Measurements from ENCODE around the gene MTO1. TPM values are rescaled to one million over a fixed set of nuclear protein-coding genes. Genes with fewer than 3 reads are reported as not detected.

The MTO1 gene
- total RNA-seq, 5 donors from 2014 or later (not counting 1 experiment from before 2014, with no cell fraction given), result 55.0 to 80.4 (median 59.3) TPM

- peak overlapping the region; percentile 96 to 98 for H3K27ac Mint-ChIP-seq
- ChIA-PET CTCF (interaction anchor here in 1 of 2 donors (0.6 to 1.1 kb wide), 4 partner anchors 59 to 135 kb away, joined by 3 to 6 read pairs (median 3); partner anchors contain the start of gene MTO1), POLR2A (interaction anchor here (0.5 to 1.3 kb wide), 17 partner anchors 12 to 1756 kb away, joined by 3 to 19 read pairs (median 4); partner anchors contain the start of gene MTO1 (in 2 of the 2))
- H3K4me3 ChIP-seq (ENCODE audit: control insufficient read depth in 1 of 2, extremely low read depth in 1 of 2, low read length in 1 of 2), result peak overlapping the region; percentile 99 to 100
- H3K36me3 Mint-ChIP-seq, result peaks cover 50% of the 10 kb centered on the region
- no peaks in the 10 kb centered on the region for H3K27me3 Mint-ChIP-seq
- H3K9me3 Mint-ChIP-seq, result no peaks in the 10 kb centered on the region
- peaks cover 0 to 46% of the 10 kb centered on the region in 2 donors for H3K36me3 ChIP-seq (ENCODE audit: control insufficient read depth in 2 of 2, extremely low read depth in 1 of 2, insufficient read depth in 1 of 2, low read length in 1 of 2)
- DNase-seq (peak; percentile 50 to 89 (median 70)), ATAC-seq (replicated peaks in 1 of 4) (peak; percentile 20 to 27 (median 26))
- H3K9me3 ChIP-seq, result no peaks in the 10 kb centered on the region
- peak overlapping the region; percentile 100 for H3K27ac ChIP-seq (ENCODE audit: low read length)
- peaks cover 71 to 77% (median 71%) of the 10 kb centered on the region in 3 donors for H3K4me1 Mint-ChIP-seq
- peak overlapping the region; percentile 95 to 97 (median 96) for H3K4me3 Mint-ChIP-seq
- peaks cover 40 to 63% of the 10 kb centered on the region in 2 experiments for H3K4me1 ChIP-seq (ENCODE audit: control insufficient read depth in 1 of 2, extremely low read depth in 1 of 2, insufficient read depth in 2 of 2, low read length in 2 of 2)
- no peaks in the 10 kb centered on the region for H3K27me3 ChIP-seq (replicated peaks in 1 of 2; ENCODE audit: control insufficient read depth in 2 of 2, extremely low read depth in 1 of 2, insufficient read depth in 2 of 2, low read length in 1 of 2)
- under 1% methylated on average over 50 of the region's 56 CpGs for WGBS (ENCODE audit: insufficient coverage)
These were observed 58.6 kb downstream of the MTO1 start for GRCh38 chr6:73519926-73520687.

- peak within 1 kb of the TSS; percentile 99 to 100 for H3K4me3 ChIP-seq (ENCODE audit: control insufficient read depth in 1 of 2, extremely low read depth in 1 of 2, low read length in 1 of 2)
- ATAC-seq (replicated peaks in 1 of 4), result peak; percentile 76 to 83 (median 80)
- H3K27ac ChIP-seq (ENCODE audit: low read length), result peak within 1 kb of the TSS; percentile 100
- Mint-ChIP-seq H3K4me1 (peaks cover 64 to 70% (median 64%) of the 10 kb centered on the region in 3 donors), H3K9me3 (no peaks in the 10 kb centered on the region), H3K4me3 (peak within 1 kb of the TSS; percentile 95 to 97 (median 96)), H3K27ac (peak within 1 kb of the TSS; percentile 96 to 98), H3K27me3 (no peaks in the 10 kb centered on the region), H3K36me3 (peaks cover 43% of the 10 kb centered on the region)
- DNase-seq, result peak; percentile 98 to 100 (median 100)
- peaks cover 37 to 58% of the 10 kb centered on the region in 2 experiments for H3K4me1 ChIP-seq (ENCODE audit: control insufficient read depth in 1 of 2, extremely low read depth in 1 of 2, insufficient read depth in 2 of 2, low read length in 2 of 2)
- H3K27me3 ChIP-seq (replicated peaks in 1 of 2; ENCODE audit: control insufficient read depth in 2 of 2, extremely low read depth in 1 of 2, insufficient read depth in 2 of 2, low read length in 1 of 2), result no peaks in the 10 kb centered on the region
- POLR2A ChIA-PET, result interaction anchor here (0.5 to 2.2 kb wide), 26 partner anchors 8 to 1762 kb away, joined by 3 to 30 read pairs (median 4); partner anchors contain the start of gene MTO1 (in 2 of the 2)
- H3K9me3 ChIP-seq, result no peaks in the 10 kb centered on the region
- CTCF ChIA-PET, result interaction anchor here (0.6 to 3.6 kb wide), 9 partner anchors 10 to 134 kb away, joined by 3 to 27 read pairs (median 3); partner anchors contain the start of gene MTO1 (in 1 of the 2)
- H3K36me3 ChIP-seq (ENCODE audit: control insufficient read depth in 2 of 2, extremely low read depth in 1 of 2, insufficient read depth in 1 of 2, low read length in 1 of 2), result peaks cover 0 to 39% of the 10 kb centered on the region in 2 donors
- WGBS (ENCODE audit: insufficient coverage), result 0% methylated on average over 41 of the region's 53 CpGs
These were observed 59.3 kb downstream of the MTO1 start, which contains the start of gene EEF1A1 for GRCh38 chr6:73520688-73521350. Gene EEF1A1 (minus strand): TSS chr6:73521032. CDS start chr6:73520026, 1,006 bp downstream.

GRCh38 chr6:73521351-73521985 is 59.9 kb downstream of the MTO1 start:
- Mint-ChIP-seq H3K27me3 (no peaks in the 10 kb centered on the region), H3K27ac (peak overlapping the region; percentile 96 to 98), H3K4me1 (peaks cover 57 to 63% (median 57%) of the 10 kb centered on the region in 3 donors), H3K4me3 (peak overlapping the region; percentile 95 to 97 (median 96)), H3K9me3 (no peaks in the 10 kb centered on the region), H3K36me3 (peaks cover 43% of the 10 kb centered on the region)
- ChIA-PET CTCF (interaction anchor here (0.6 to 3.6 kb wide), 10 partner anchors 8 to 131 kb away, joined by 3 to 27 read pairs (median 4); partner anchors contain the start of gene MTO1 (in 1 of the 2)), POLR2A (interaction anchor here (0.5 to 2.2 kb wide), 16 partner anchors 8 to 1762 kb away, joined by 3 to 30 read pairs (median 4); partner anchors contain the start of gene MTO1 (in 2 of the 2))
- Histone ChIP-seq H3K36me3 (ENCODE audit: control insufficient read depth in 2 of 2, extremely low read depth in 1 of 2, insufficient read depth in 1 of 2, low read length in 1 of 2) (peaks cover 0 to 33% of the 10 kb centered on the region in 2 donors), H3K4me1 (ENCODE audit: control insufficient read depth in 1 of 2, extremely low read depth in 1 of 2, insufficient read depth in 2 of 2, low read length in 2 of 2) (peaks cover 37 to 53% of the 10 kb centered on the region in 2 experiments), H3K27ac (ENCODE audit: low read length) (peak overlapping the region; percentile 100), H3K27me3 (replicated peaks in 1 of 2; ENCODE audit: control insufficient read depth in 2 of 2, extremely low read depth in 1 of 2, insufficient read depth in 2 of 2, low read length in 1 of 2) (no peaks in the 10 kb centered on the region), H3K9me3 (no peaks in the 10 kb centered on the region), H3K4me3 (ENCODE audit: control insufficient read depth in 1 of 2, extremely low read depth in 1 of 2, low read length in 1 of 2) (peak overlapping the region; percentile 87 to 100)
- ATAC-seq (replicated peaks in 1 of 4), result peak; percentile 45 to 53 (median 52)
- 0% methylated on average over 24 of the region's 36 CpGs for WGBS (ENCODE audit: insufficient coverage)
- DNase-seq, result peak in 6 of 35 experiments; percentile 48 to 74 (median 66)

GRCh38 chr6:73523434-73524123 is 62.0 kb downstream of the MTO1 start:
- WGBS (ENCODE audit: insufficient coverage), result under 1% methylated on average over 41 of the region's 50 CpGs
- Histone ChIP-seq H3K4me1 (ENCODE audit: control insufficient read depth in 1 of 2, extremely low read depth in 1 of 2, insufficient read depth in 2 of 2, low read length in 2 of 2) (peaks cover 26 to 39% of the 10 kb centered on the region in 2 experiments), H3K9me3 (no peaks in the 10 kb centered on the region), H3K4me3 (ENCODE audit: control insufficient read depth in 1 of 2, extremely low read depth in 1 of 2, low read length in 1 of 2) (peak overlapping the region; percentile 73 to 100), H3K27ac (ENCODE audit: low read length) (peak overlapping the region; percentile 100), H3K36me3 (ENCODE audit: control insufficient read depth in 2 of 2, extremely low read depth in 1 of 2, insufficient read depth in 1 of 2, low read length in 1 of 2) (peaks cover 0 to 15% of the 10 kb centered on the region in 2 donors), H3K27me3 (replicated peaks in 1 of 2; ENCODE audit: control insufficient read depth in 2 of 2, extremely low read depth in 1 of 2, insufficient read depth in 2 of 2, low read length in 1 of 2) (no peaks in the 10 kb centered on the region)
- peak; percentile 34 to 49 (median 45) for ATAC-seq (replicated peaks in 1 of 4)
- H3K9me3 Mint-ChIP-seq, result no peaks in the 10 kb centered on the region
- peaks cover 25% of the 10 kb centered on the region for H3K36me3 Mint-ChIP-seq
- ChIA-PET POLR2A (interaction anchor here (0.5 to 2.1 kb wide), 9 partner anchors 8 to 170 kb away, joined by 3 to 10 read pairs (median 3); no protein-coding TSS in a partner anchor), CTCF (interaction anchor here in 1 of 2 donors (1.1 to 3.6 kb wide), 5 partner anchors 8 to 130 kb away, joined by 3 to 27 read pairs (median 3); partner anchors contain the start of gene SLC17A5)
- H3K4me3 Mint-ChIP-seq, result peak overlapping the region; percentile 95 to 97 (median 96)
- DNase-seq, result peak; percentile 49 to 84 (median 67)
- no peaks in the 10 kb centered on the region for H3K27me3 Mint-ChIP-seq
- peaks cover 38 to 45% (median 39%) of the 10 kb centered on the region in 3 donors for H3K4me1 Mint-ChIP-seq
- peak overlapping the region; percentile 96 to 98 for H3K27ac Mint-ChIP-seq

- WGBS (ENCODE audit: insufficient coverage), result 71% methylated on average over 1 of the region's 3 CpGs
- ATAC-seq (replicated peaks in 1 of 4), result no peak
- POLR2A ChIA-PET, result interaction anchor here (0.5 to 1.0 kb wide), 2 partner anchors 55 to 73 kb away, joined by 3 read pairs; no protein-coding TSS in a partner anchor
These were observed 64.2 kb downstream of the MTO1 start for GRCh38 chr6:73525546-73526330.

More at GRCh38 chr6:73525546-73526330, 64.2 kb downstream of the MTO1 start:
- Histone ChIP-seq H3K27me3 (replicated peaks in 1 of 2; ENCODE audit: control insufficient read depth in 2 of 2, extremely low read depth in 1 of 2, insufficient read depth in 2 of 2, low read length in 1 of 2) (no peaks in the 10 kb centered on the region), H3K4me1 (ENCODE audit: control insufficient read depth in 1 of 2, extremely low read depth in 1 of 2, insufficient read depth in 2 of 2, low read length in 2 of 2) (peaks cover 16 to 21% of the 10 kb centered on the region in 2 experiments), H3K4me3 (ENCODE audit: control insufficient read depth in 1 of 2, extremely low read depth in 1 of 2, low read length in 1 of 2) (no peak overlapping the region), H3K27ac (ENCODE audit: low read length) (no peak overlapping the region), H3K9me3 (no peaks in the 10 kb centered on the region), H3K36me3 (ENCODE audit: control insufficient read depth in 2 of 2, extremely low read depth in 1 of 2, insufficient read depth in 1 of 2, low read length in 1 of 2) (no peaks in the 10 kb centered on the region)
- CTCF ChIA-PET, result interaction anchor here (0.6 to 1.4 kb wide), 4 partner anchors 10 to 133 kb away, joined by 3 to 5 read pairs (median 4); no protein-coding TSS in a partner anchor
- peaks cover 22 to 27% (median 22%) of the 10 kb centered on the region in 3 donors for H3K4me1 Mint-ChIP-seq
- no peaks in the 10 kb centered on the region for H3K27me3 Mint-ChIP-seq
- H3K27ac Mint-ChIP-seq, result no peak overlapping the region
- no peak overlapping the region for H3K4me3 Mint-ChIP-seq
- H3K9me3 Mint-ChIP-seq, result no peaks in the 10 kb centered on the region
- H3K36me3 Mint-ChIP-seq, result peaks cover 5% of the 10 kb centered on the region
- DNase-seq, result no peak
